ENCODE measurements around the gene DNAH7.
"Not testable (repeated sequence)": the region's sequence is repeated elsewhere in the genome, so short reads cannot be mapped to it uniquely, and the experiment has no call there.

Gene DNAH7

GRCh38 chr2:195721042-195721441, 347.6 kb downstream of the DNAH7 start:
- no peak for DNase-seq (ENCODE audit: low spot score)

GRCh38 chr2:195716466-195716865, 352.2 kb downstream of the DNAH7 start:
- no peak for DNase-seq (ENCODE audit: low spot score)

GRCh38 chr2:195711478-195711877, 357.2 kb downstream of the DNAH7 start:
- DNase-seq (ENCODE audit: low spot score), result peak; percentile 56

GRCh38 chr2:195709901-195710806, 358.5 kb downstream of the DNAH7 start:
- no peak for DNase-seq (ENCODE audit: low spot score)

- DNase-seq (ENCODE audit: low spot score), result peak; percentile 65
Measured at GRCh38 chr2:195706161-195706900, 362.3 kb downstream of the DNAH7 start.

GRCh38 chr2:195700480-195700879, 368.2 kb downstream of the DNAH7 start:
- DNase-seq (ENCODE audit: low spot score), result no peak

- no peak for DNase-seq (ENCODE audit: low spot score)
Measured at GRCh38 chr2:195697681-195698220, 370.9 kb downstream of the DNAH7 start.

- no peak for DNase-seq (ENCODE audit: low spot score)
Measured at GRCh38 chr2:195696012-195696411, 372.6 kb downstream of the DNAH7 start.

GRCh38 chr2:195695002-195695631, 373.5 kb downstream of the DNAH7 start:
- DNase-seq (ENCODE audit: low spot score), result no peak

- DNase-seq (ENCODE audit: low spot score), result no peak
Measured at GRCh38 chr2:195694553-195694952, 374.1 kb downstream of the DNAH7 start.

- DNase-seq (ENCODE audit: low spot score), result not testable (repeated sequence)
Measured at GRCh38 chr2:195692531-195692930, 376.1 kb downstream of the DNAH7 start.
